ENCODE data around the gene CLPSL1.

Gene CLPSL1

GRCh38 chr6:35759426-35759825 lies 21.4 kb upstream of the CLPSL1 start:
- DNase-seq: no peak

- no peak for DNase-seq
Measured at GRCh38 chr6:35765739-35766138, 15.1 kb upstream of the CLPSL1 start.

- DNase-seq: no peak
Measured at GRCh38 chr6:35769211-35769610, 11.6 kb upstream of the CLPSL1 start.

GRCh38 chr6:35771343-35771627 lies 9.5 kb upstream of the CLPSL1 start:
- DNase-seq: no peak

- no peak for DNase-seq
Measured at GRCh38 chr6:35774116-35774794, 6.6 kb upstream of the CLPSL1 start.

GRCh38 chr6:35775031-35775430 lies 5.8 kb upstream of the CLPSL1 start:
- DNase-seq: no peak

GRCh38 chr6:35776364-35777215 lies 4.2 kb upstream of the CLPSL1 start, which contains the start of gene CLPSL2:
Gene CLPSL2 (plus strand): TSS chr6:35776598. CDS start chr6:35776619, 21 bp downstream.
- peak; percentile 53 for DNase-seq

GRCh38 chr6:35777356-35778102 lies 3.3 kb upstream of the CLPSL1 start:
- DNase-seq: no peak

GRCh38 chr6:35778437-35778836 lies 2.4 kb upstream of the CLPSL1 start:
- no peak for DNase-seq

- DNase-seq: no peak
Measured at GRCh38 chr6:35781290-35781689, 471 bp downstream of the CLPSL1 start.

- no peak for DNase-seq
Measured at GRCh38 chr6:35782424-35782823, 1.6 kb downstream of the CLPSL1 start.

- no peak for DNase-seq
Measured at GRCh38 chr6:35784200-35784599, 3.4 kb downstream of the CLPSL1 start.

GRCh38 chr6:35786272-35786671 lies 5.5 kb downstream of the CLPSL1 start:
- DNase-seq: no peak

- no peak for DNase-seq
Measured at GRCh38 chr6:35786810-35787209, 6.0 kb downstream of the CLPSL1 start.

GRCh38 chr6:35787266-35788218 lies 6.7 kb downstream of the CLPSL1 start:
- DNase-seq: no peak

- no peak for DNase-seq
Measured at GRCh38 chr6:35788423-35788982, 7.7 kb downstream of the CLPSL1 start.

- no peak for DNase-seq
Measured at GRCh38 chr6:35790683-35791082, 9.9 kb downstream of the CLPSL1 start.

GRCh38 chr6:35794536-35795452 lies 14.0 kb downstream of the CLPSL1 start:
- DNase-seq: no peak

- no peak for DNase-seq
Measured at GRCh38 chr6:35795453-35796071, 14.7 kb downstream of the CLPSL1 start.

- no peak for DNase-seq
Measured at GRCh38 chr6:35796236-35796635, 15.4 kb downstream of the CLPSL1 start.
